ENCODE results near the gene MDN1.
A peak's percentile ranks its signal among the peaks of the same experiment; 100 is the strongest.
"Not testable (repeated sequence)": the region's sequence is repeated elsewhere in the genome, so short reads cannot be mapped to it uniquely, and the experiment has no call there.

Gene MDN1

GRCh38 chr6:89640804-89641203 is 178.8 kb downstream of the MDN1 start:
- no peak for DNase-seq

- peak; percentile 88 to 90 for DNase-seq
These were observed 181.0 kb downstream of the MDN1 start, which contains the start of gene LYRM2 for GRCh38 chr6:89638320-89639195. TSS of gene LYRM2 (minus strand) at chr6:89638747. CDS start at chr6:89638716, 31 bp downstream.

- DNase-seq, result no peak
These were observed 181.7 kb downstream of the MDN1 start for GRCh38 chr6:89637960-89638319.

- DNase-seq, result not testable (repeated sequence)
These were observed 183.2 kb downstream of the MDN1 start for GRCh38 chr6:89636412-89636811.

- DNase-seq, result no peak
These were observed 189.1 kb downstream of the MDN1 start for GRCh38 chr6:89630488-89630887.

- DNase-seq, result no peak
These were observed 195.8 kb downstream of the MDN1 start for GRCh38 chr6:89623749-89624148.

GRCh38 chr6:89619567-89619966 is 200.0 kb downstream of the MDN1 start:
- DNase-seq, result no peak

GRCh38 chr6:89618026-89618425 is 201.6 kb downstream of the MDN1 start:
- no peak for DNase-seq

- no peak for DNase-seq
These were observed 203.1 kb downstream of the MDN1 start for GRCh38 chr6:89616531-89616930.

- DNase-seq, result no peak
These were observed 203.7 kb downstream of the MDN1 start for GRCh38 chr6:89615882-89616281.

GRCh38 chr6:89613790-89614189 is 205.8 kb downstream of the MDN1 start:
- no peak for DNase-seq

- no peak for DNase-seq
These were observed 207.5 kb downstream of the MDN1 start for GRCh38 chr6:89612121-89612520.

GRCh38 chr6:89611666-89612065 is 207.9 kb downstream of the MDN1 start:
- no peak for DNase-seq

GRCh38 chr6:89610149-89610642 is 209.4 kb downstream of the MDN1 start:
- DNase-seq, result peak; percentile 70 to 78

GRCh38 chr6:89605861-89606260 is 213.7 kb downstream of the MDN1 start:
- DNase-seq, result no peak

- no peak for DNase-seq
These were observed 214.9 kb downstream of the MDN1 start for GRCh38 chr6:89604653-89605052.

- DNase-seq, result no peak
These were observed 217.4 kb downstream of the MDN1 start for GRCh38 chr6:89602166-89602565.

GRCh38 chr6:89599727-89600126 is 219.9 kb downstream of the MDN1 start:
- DNase-seq, result no peak

GRCh38 chr6:89597988-89598387 is 221.6 kb downstream of the MDN1 start:
- DNase-seq, result no peak

GRCh38 chr6:89597372-89597771 is 222.2 kb downstream of the MDN1 start:
- DNase-seq, result no peak

GRCh38 chr6:89596484-89596883 is 223.1 kb downstream of the MDN1 start:
- DNase-seq, result no peak

GRCh38 chr6:89596056-89596455 is 223.5 kb downstream of the MDN1 start:
- peak; percentile 7 to 18 for DNase-seq

All from CD4-positive, alpha-beta T cell treated with Interferon alpha-2 for 1 hour (primary cell).